SJCRH30 (cell line): ENCODE results near the gene DTYMK. TPM values are rescaled to one million over a fixed set of nuclear protein-coding genes. Genes with fewer than 3 reads are reported as not detected.
A peak's percentile ranks its signal among the peaks of the same experiment; 100 is the strongest.

Source experiments
- DNase-seq, 2 experiments: peaks; one replicate each; pipeline ENCODE4 v3.0.0-alpha.2; 2015 to 2020
- H3K27ac ChIP-seq: fragments of 250-450 bp; sonication (Bioruptor Pico); 2 replicates; pipeline ENCODE4 v1.5.1; 2020; ENCODE audit warnings: mild to moderate bottlenecking, moderate library complexity
- H3K27me3 ChIP-seq: fragments of 250-450 bp; sonication (Bioruptor Pico); 2 replicates; pipeline ENCODE4 v1.5.1; 2020; ENCODE audit warnings: mild to moderate bottlenecking, moderate library complexity
- H3K36me3 ChIP-seq: fragments of 250-450 bp; sonication (Bioruptor Pico); 2 replicates; pipeline ENCODE4 v1.5.1; 2020; ENCODE audit warnings: mild to moderate bottlenecking, moderate library complexity
- H3K4me1 ChIP-seq: fragments of 250-450 bp; sonication (Bioruptor Pico); 2 replicates; pipeline ENCODE4 v1.5.1; 2020; ENCODE audit warnings: mild to moderate bottlenecking, moderate library complexity
- H3K4me3 ChIP-seq: fragments of 250-450 bp; sonication (Bioruptor Pico); 2 replicates; pipeline ENCODE4 v1.5.1; 2020; ENCODE audit warnings: mild to moderate bottlenecking, moderate library complexity
- H3K9me3 ChIP-seq: fragments of 250-450 bp; sonication (Bioruptor Pico); replicated peaks from 2 replicates; pipeline ENCODE4 v1.5.1; 2020; ENCODE audit warnings: mild to moderate bottlenecking, moderate library complexity
- total RNA-seq: library from RNA; depleted of rRNA; stranded (reverse); fragments of >200 nt; shearing (Covaris generic); gene quantifications from 2 replicates; pipeline ENCODE4 v1.2.3, GENCODE V29; 2014

Gene DTYMK
- total RNA-seq, 1 experiment from 2014 or later: 113 TPM

DNA sequence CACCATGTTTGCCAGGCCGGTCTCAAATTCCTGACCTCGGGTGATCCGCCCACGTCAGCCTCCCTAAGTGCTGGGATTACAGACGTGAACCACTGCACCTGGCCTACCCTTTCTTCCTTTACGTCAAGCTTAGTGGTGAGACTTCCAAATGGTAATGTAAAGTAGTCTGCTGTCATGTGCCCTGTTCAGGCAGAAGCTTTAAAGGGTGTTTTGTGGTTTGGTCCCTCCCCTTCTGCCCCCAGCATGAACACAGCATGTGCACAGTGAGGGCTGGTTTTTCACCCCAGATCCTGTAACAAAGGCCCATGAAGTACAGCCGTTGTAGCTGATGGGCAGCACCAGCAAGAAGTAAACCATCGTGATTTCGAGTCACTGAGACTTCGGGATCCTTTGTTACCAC is 2.7 kb upstream of the DTYMK start:
- H3K9me3 ChIP-seq: no peaks in the 10 kb centered on the region
- H3K27me3 ChIP-seq: no peaks in the 10 kb centered on the region
- DNase-seq: peak; percentile 66 to 81
- no peak overlapping the region for H3K4me3 ChIP-seq
- H3K36me3 ChIP-seq: peaks cover 34% of the 10 kb centered on the region
- no peak overlapping the region for H3K27ac ChIP-seq
- 0 out of 2 replicates have a peak, but pooled peaks cover 2% of the 10 kb centered on the region for H3K4me1 ChIP-seq

DNA sequence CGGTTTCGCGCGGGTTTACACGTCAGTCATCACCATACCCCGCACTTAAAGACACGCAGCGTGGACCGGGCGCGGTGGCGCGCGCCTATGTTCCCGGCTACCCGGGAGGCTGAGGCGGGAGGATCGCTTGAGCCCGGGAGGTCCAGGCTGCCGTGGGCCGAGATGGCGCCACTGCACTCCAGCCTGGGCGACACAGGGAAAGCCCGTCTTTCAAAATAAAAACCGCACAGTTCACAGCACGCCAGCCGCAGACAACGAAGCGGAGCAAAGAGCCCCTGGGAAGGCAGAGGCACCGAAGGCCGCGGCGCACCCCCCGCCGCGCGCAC is 328 bp downstream of the DTYMK start:
- DNase-seq: no peak
- Histone ChIP-seq H3K27ac (peak overlapping the region; percentile 86), H3K4me1 (peaks cover 7% of the 10 kb centered on the region), H3K4me3 (peak overlapping the region; percentile 88), H3K36me3 (peaks cover 43% of the 10 kb centered on the region), H3K9me3 (no peaks in the 10 kb centered on the region), H3K27me3 (no peaks in the 10 kb centered on the region)

- H3K27ac ChIP-seq: peak overlapping the region; percentile 45
- H3K4me3 ChIP-seq: no peak overlapping the region
- peaks cover 12% of the 10 kb centered on the region for H3K4me1 ChIP-seq
- H3K36me3 ChIP-seq: peaks cover 76% of the 10 kb centered on the region
- no peaks in the 10 kb centered on the region for H3K27me3 ChIP-seq
- peak; percentile 66 for DNase-seq
- no peaks in the 10 kb centered on the region for H3K9me3 ChIP-seq
Measured at GRCh38 chr2:241680827-241681599, 5.6 kb downstream of the DTYMK start.

DNA sequence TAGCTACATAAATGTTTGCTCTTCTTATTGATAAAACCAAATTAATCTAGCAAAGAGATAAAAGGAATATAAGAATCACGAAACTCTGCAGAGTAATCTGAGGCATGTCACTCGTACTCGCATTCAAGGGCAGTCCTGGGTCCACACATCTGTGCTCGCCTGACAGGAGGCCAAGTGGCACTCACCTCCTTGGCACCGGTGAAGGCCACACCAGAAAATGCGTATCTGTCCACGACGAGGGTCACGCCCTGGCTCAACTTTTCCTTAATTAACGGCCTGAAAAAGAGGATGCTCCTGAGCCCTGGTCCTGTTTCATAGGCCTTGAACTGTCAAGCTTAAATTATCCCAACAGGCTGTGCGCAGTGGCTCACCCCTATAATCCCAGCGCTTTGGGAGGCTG is 6.6 kb downstream of the DTYMK start:
- Histone ChIP-seq H3K36me3 (peaks cover 81% of the 10 kb centered on the region), H3K4me1 (peaks cover 12% of the 10 kb centered on the region), H3K27me3 (no peaks in the 10 kb centered on the region), H3K27ac (no peak overlapping the region), H3K4me3 (no peak overlapping the region), H3K9me3 (no peaks in the 10 kb centered on the region)
- DNase-seq: no peak

- H3K4me1 ChIP-seq: peaks cover 12% of the 10 kb centered on the region
- no peaks in the 10 kb centered on the region for H3K27me3 ChIP-seq
- DNase-seq: no peak
- H3K4me3 ChIP-seq: no peak overlapping the region
- H3K36me3 ChIP-seq: peaks cover 73% of the 10 kb centered on the region
- H3K9me3 ChIP-seq: no peaks in the 10 kb centered on the region
- H3K27ac ChIP-seq: no peak overlapping the region
Measured at GRCh38 chr2:241678784-241679540, 7.7 kb downstream of the DTYMK start.

GRCh38 chr2:241678307-241678706 is 8.3 kb downstream of the DTYMK start:
- Histone ChIP-seq H3K27me3 (no peaks in the 10 kb centered on the region), H3K36me3 (peaks cover 67% of the 10 kb centered on the region), H3K4me3 (no peak overlapping the region), H3K4me1 (peaks cover 12% of the 10 kb centered on the region), H3K27ac (no peak overlapping the region), H3K9me3 (no peaks in the 10 kb centered on the region)
- DNase-seq: no peak

- Histone ChIP-seq H3K27me3 (no peaks in the 10 kb centered on the region), H3K4me1 (peaks cover 12% of the 10 kb centered on the region), H3K27ac (no peak overlapping the region), H3K36me3 (peaks cover 60% of the 10 kb centered on the region), H3K9me3 (no peaks in the 10 kb centered on the region), H3K4me3 (no peak overlapping the region)
- DNase-seq: no peak
Measured at GRCh38 chr2:241677392-241677791, 9.2 kb downstream of the DTYMK start.

DNA sequence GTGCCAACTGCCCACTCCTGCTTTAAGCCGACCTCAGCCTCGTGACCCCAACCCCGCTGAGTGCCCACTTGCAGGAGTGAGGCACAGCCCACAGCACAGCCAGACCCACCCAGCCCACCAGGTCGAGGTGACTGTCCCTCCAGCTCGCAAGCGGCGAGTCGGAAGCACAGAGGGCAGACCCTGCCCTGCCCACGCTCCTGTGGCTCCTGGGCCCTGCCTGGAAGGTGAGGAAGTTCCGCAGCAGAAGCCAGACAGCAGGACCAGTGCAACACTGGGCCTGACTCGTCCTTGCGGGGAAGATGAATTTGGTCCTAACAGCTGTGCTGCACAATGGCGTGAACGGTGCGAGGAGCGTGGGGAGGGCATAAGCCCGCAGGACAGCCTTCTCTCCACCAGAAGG is 9.9 kb downstream of the DTYMK start:
- Histone ChIP-seq H3K36me3 (peaks cover 53% of the 10 kb centered on the region), H3K27ac (no peak overlapping the region), H3K9me3 (no peaks in the 10 kb centered on the region), H3K27me3 (no peaks in the 10 kb centered on the region), H3K4me3 (no peak overlapping the region), H3K4me1 (peaks cover 12% of the 10 kb centered on the region)
- no peak for DNase-seq

DNA sequence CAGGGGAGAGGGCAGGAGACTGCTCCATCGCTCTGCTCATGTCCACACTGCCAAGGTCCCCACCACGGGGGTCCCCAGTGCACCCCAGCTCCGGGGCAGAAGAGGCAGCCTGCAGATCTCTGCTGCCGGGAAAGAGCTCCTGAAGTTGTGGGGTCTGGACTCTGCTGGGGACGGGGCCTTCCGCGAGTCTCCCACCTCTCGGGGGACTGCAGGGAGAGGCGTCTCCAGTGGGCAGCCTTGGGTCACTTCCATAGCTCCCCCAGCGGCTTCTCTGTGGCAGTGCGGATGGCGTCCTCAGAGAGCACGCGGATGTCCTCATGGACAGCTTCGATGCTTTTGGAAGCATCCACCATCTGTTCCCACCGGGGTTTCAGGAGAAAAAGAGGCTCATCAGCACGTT is 10.7 kb downstream of the DTYMK start:
- H3K36me3 ChIP-seq: peaks cover 46% of the 10 kb centered on the region
- H3K4me1 ChIP-seq: peaks cover 4% of the 10 kb centered on the region
- no peaks in the 10 kb centered on the region for H3K9me3 ChIP-seq
- no peak for DNase-seq
- no peaks in the 10 kb centered on the region for H3K27me3 ChIP-seq
- no peak overlapping the region for H3K4me3 ChIP-seq
- H3K27ac ChIP-seq: no peak overlapping the region

- Histone ChIP-seq H3K4me1 (no peaks in the 10 kb centered on the region), H3K27ac (no peak overlapping the region), H3K36me3 (peaks cover 31% of the 10 kb centered on the region), H3K27me3 (no peaks in the 10 kb centered on the region), H3K4me3 (no peak overlapping the region), H3K9me3 (no peaks in the 10 kb centered on the region)
- no peak for DNase-seq
Measured at GRCh38 chr2:241673797-241674725, 12.6 kb downstream of the DTYMK start.

- Histone ChIP-seq H3K4me1 (no peaks in the 10 kb centered on the region), H3K36me3 (peaks cover 23% of the 10 kb centered on the region), H3K27me3 (no peaks in the 10 kb centered on the region), H3K9me3 (no peaks in the 10 kb centered on the region), H3K4me3 (no peak overlapping the region), H3K27ac (no peak overlapping the region)
- no peak for DNase-seq
Measured at GRCh38 chr2:241673189-241673663, 13.4 kb downstream of the DTYMK start.

DNA sequence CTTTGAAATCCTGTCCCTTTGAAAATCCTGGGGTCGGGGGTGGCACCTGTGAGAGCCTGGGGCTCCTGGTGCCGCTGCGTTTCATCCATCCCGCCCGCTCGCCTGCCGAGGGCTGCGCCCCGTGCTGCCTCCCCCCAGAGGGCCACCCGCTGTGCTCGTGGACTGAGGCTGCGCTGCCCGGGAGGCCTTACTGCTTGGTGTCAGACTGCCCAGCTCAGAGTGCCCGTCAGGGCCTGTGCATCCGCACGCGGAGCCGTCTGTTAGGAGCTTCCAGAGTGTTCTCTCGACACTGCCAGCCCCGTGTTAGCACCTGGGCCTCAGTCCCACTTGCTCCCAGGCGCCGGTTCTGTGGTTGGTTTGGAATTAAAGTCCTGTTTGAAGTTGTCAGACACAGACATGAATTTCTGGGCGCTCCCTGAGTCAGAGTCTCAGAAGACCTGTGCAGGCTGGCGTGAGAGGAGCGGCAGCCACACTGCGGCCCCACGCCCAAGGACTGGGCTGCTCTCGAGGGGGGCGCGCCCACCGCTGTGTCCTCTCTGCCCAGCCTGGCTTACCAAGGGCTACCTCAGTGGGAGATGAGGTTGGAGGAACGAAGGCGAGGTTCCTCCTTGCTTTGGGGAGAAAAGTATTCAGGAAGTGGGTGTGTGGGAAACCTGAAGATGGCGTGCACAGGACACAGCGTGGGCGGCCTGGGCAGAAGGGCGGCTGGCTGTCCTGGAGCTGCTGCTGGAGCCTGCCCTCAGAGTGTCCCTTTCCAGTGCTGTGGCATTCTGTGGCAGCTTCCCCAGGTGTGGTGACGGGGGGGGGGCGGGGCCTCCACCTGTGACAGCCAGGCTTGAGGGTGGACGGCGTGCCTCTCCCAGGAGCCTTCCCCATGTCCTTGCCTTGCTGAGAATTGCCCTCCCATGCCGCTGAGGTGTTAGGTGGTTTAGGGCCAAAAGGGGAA is 14.1 kb downstream of the DTYMK start:
- Histone ChIP-seq H3K27ac (no peak overlapping the region), H3K4me1 (no peaks in the 10 kb centered on the region), H3K27me3 (no peaks in the 10 kb centered on the region), H3K36me3 (peaks cover 19% of the 10 kb centered on the region), H3K9me3 (no peaks in the 10 kb centered on the region), H3K4me3 (no peak overlapping the region)
- DNase-seq: no peak

DNA sequence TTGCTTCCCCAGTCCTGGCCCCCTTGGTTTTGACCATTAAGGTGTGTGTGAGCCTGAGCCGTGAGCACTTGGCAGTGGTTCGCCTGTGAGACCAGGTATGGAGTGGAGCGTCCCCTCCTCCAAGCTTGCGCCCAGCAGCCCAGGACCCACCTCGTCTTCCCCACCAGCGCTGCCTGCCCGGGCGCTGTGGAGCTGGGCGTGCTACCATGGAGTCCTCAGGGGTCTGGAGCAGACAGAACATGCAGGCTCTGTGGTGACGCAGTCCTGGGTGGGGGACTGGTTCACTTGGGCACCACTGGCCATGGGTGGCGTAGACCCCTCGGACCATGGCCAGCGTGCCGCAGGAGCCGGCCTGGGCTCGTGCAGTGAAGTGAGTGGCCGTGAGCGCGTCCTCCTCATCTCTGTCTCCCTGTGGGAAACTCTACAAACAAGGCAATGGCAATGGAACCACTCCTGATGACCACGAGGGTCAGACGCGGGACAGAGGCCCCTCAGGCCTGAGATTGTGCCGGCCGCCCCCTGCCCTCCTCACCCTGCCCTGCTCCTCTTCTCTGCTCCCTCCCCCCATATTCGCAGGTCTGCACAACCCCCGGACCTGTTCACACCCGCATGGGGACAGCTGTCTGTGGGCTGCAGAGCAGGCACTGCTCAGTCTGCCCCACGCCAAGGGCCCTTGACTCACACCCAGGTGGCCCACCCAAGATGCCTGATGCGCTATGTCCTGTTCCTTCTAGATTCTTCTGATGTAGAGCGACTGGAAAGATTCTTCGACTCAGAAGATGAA is 15.0 kb downstream of the DTYMK start:
- Histone ChIP-seq H3K4me1 (peaks cover 5% of the 10 kb centered on the region), H3K36me3 (peaks cover 10% of the 10 kb centered on the region), H3K27ac (no peak overlapping the region), H3K4me3 (no peak overlapping the region), H3K9me3 (no peaks in the 10 kb centered on the region), H3K27me3 (no peaks in the 10 kb centered on the region)
- DNase-seq: no peak
